GM12873 (cell line): ENCODE measurements around the gene IL34.

ENCODE experiments used
- CTCF ChIP-seq: IDR thresholded peaks from 2 replicates; pipeline ENCODE4 v1.5.1; 2012; ENCODE audit warnings: low read depth, mild to moderate bottlenecking, moderate library complexity, low read length, control low read depth; ENCODE audit not compliant: insufficient read depth; ENCODE audit errors: missing control alignments

IL34 gene

GRCh38 chr16:70646260-70647241 is at the start of gene IL34:
TSS of gene IL34 (plus strand) at chr16:70646559. CDS start at chr16:70646948, 389 bp downstream.
- no peak for TF ChIP-seq CTCF

GRCh38 chr16:70597135-70597835 is 49.1 kb upstream of the IL34 start:
- no peak for TF ChIP-seq CTCF

GRCh38 chr16:70598937-70599503 is 47.3 kb upstream of the IL34 start:
- TF ChIP-seq CTCF = no peak

GRCh38 chr16:70600730-70601129 is 45.6 kb upstream of the IL34 start:
- TF ChIP-seq CTCF = no peak

- TF ChIP-seq CTCF = no peak
Observed at GRCh38 chr16:70601576-70602575, 44.5 kb upstream of the IL34 start.

GRCh38 chr16:70602831-70603230 is 43.5 kb upstream of the IL34 start:
- no peak for TF ChIP-seq CTCF
